ENCODE results near the gene CRYBG1. TPM values are rescaled to one million over a fixed set of nuclear protein-coding genes. Genes with fewer than 3 reads are reported as not detected.
A peak's percentile ranks its signal among the peaks of the same experiment; 100 is the strongest.

The CRYBG1 gene, protein sequence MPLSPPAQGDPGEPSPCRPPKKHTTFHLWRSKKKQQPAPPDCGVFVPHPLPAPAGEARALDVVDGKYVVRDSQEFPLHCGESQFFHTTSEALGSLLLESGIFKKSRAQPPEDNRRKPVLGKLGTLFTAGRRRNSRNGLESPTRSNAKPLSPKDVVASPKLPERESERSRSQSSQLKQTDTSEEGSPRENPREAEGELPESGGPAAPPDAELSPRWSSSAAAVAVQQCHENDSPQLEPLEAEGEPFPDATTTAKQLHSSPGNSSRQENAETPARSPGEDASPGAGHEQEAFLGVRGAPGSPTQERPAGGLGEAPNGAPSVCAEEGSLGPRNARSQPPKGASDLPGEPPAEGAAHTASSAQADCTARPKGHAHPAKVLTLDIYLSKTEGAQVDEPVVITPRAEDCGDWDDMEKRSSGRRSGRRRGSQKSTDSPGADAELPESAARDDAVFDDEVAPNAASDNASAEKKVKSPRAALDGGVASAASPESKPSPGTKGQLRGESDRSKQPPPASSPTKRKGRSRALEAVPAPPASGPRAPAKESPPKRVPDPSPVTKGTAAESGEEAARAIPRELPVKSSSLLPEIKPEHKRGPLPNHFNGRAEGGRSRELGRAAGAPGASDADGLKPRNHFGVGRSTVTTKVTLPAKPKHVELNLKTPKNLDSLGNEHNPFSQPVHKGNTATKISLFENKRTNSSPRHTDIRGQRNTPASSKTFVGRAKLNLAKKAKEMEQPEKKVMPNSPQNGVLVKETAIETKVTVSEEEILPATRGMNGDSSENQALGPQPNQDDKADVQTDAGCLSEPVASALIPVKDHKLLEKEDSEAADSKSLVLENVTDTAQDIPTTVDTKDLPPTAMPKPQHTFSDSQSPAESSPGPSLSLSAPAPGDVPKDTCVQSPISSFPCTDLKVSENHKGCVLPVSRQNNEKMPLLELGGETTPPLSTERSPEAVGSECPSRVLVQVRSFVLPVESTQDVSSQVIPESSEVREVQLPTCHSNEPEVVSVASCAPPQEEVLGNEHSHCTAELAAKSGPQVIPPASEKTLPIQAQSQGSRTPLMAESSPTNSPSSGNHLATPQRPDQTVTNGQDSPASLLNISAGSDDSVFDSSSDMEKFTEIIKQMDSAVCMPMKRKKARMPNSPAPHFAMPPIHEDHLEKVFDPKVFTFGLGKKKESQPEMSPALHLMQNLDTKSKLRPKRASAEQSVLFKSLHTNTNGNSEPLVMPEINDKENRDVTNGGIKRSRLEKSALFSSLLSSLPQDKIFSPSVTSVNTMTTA (N-terminal part only)
- polyA plus RNA-seq (ENCODE audit: low read depth in 6 of 6): 10 to 100 TPM in 4 of 6 donors, 1 to 10 TPM in 2; 9.7 to 19.0 (median 13.5) TPM

DNA sequence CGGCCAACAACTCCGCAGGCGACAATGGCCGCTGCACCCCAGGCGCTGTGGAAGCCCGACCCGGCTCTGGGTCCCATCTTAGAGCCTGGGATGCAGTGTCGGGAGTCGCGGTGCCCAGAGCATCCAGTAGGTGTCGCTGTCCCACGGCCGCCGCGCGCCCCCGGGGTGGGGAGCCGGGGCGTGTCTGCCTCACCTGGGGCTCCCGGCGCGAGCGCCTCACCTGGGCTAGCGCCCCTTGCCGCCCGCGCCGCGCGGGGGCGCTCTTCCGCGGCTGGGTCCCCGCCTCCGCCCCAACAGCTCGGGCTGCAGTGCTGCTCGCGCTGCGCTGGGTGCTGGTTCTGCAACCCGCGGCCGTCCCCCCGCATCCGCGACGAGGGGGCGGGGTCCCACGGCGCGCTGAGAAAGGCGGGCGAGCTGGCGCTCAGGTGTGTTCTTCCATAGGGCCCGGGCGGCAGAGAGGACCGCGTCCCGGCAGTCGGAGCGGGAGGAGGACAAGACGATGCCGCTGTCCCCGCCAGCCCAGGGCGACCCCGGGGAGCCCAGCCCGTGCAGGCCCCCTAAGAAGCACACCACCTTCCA, at the start of gene CRYBG1:
CRYBG1 (plus strand) TSS at position 308 of the 579 bp plus-strand sequence; CDS start at position 500, 192 bp downstream.
- Mint-ChIP-seq H3K9me3 (peaks cover 0 to 3% (median 0%) of the 10 kb centered on the region in 7 donors), H3K27me3 (peaks cover 43 to 53% (median 44%) of the 10 kb centered on the region in 3 donors), H3K4me3 (peak within 1 kb of the TSS; percentile 76 to 94 (median 90)), H3K4me1 (peaks cover 6 to 15% (median 13%) of the 10 kb centered on the region in 3 donors), H3K27ac (peak within 1 kb of the TSS in 4 of 6 donors; percentile 83 to 88 (median 88)), H3K36me3 (peaks cover 2 to 8% of the 10 kb centered on the region in 2 donors)
- peak; percentile 54 for DNase-seq
- peak; percentile 81 to 86 for ATAC-seq (ENCODE audit: low read depth in 2 of 2)

DNA sequence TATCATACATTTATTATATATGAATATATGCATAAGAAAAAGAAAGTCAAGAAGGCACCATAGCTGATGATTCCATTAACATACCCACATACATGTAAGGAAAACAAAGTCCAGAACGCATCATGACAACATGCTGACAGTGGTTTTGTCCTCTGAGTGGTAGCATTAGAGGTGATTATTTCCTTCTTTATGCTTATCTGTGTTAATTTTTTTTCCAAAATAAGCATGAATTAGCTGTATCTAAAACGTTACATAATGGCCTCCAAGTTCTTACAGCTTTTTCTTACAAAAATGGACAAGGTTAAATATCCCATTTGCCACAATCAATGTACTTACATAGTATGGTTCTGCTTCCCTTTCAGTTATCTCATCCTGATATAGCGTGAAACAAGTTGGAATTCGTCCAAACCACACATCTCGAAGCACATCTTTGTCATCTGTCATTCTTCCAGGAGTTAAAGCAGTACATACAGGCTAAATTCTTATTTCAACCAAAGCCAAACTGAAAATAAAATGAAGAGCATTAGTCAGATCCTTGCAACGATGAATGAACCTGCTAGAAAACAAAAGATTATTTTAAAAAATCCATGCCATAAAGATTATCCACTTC, 44.6 kb upstream of the CRYBG1 start:
- H3K27ac Mint-ChIP-seq: no peak overlapping the region
- H3K4me3 Mint-ChIP-seq: no peak overlapping the region

DNA sequence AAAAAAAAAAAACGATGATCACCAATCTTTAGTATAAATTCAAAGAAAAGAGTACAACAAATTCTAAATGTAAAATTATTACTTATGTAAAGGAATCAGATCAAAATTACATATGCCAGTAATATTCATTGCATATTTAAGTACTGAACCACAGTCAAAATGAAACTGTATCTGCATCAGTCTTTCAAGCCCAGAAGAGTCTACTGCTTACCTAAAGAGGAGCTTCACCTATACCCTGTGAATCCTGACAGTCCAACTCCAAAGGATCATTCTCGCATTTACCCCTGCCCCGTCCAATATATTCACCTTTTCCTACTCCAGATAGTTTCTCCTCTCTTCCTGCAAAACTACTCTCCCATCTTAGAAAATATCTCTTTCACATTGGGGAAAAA, 44.1 kb upstream of the CRYBG1 start:
- no peak for ATAC-seq (ENCODE audit: low read depth in 2 of 2)
- Mint-ChIP-seq H3K36me3 (peaks cover 3 to 21% of the 10 kb centered on the region in 2 donors), H3K4me3 (no peak overlapping the region), H3K9me3 (no peaks in the 10 kb centered on the region), H3K4me1 (peaks cover 38 to 53% (median 47%) of the 10 kb centered on the region in 3 donors), H3K27me3 (no peaks in the 10 kb centered on the region), H3K27ac (peak overlapping the region in 2 of 6 donors; percentile 1 to 74)
- DNase-seq: no peak

More for the DNA sequence above, 44.6 kb upstream of the CRYBG1 start:
- DNase-seq (no peak), ATAC-seq (ENCODE audit: low read depth in 2 of 2) (no peak)
- H3K36me3 Mint-ChIP-seq: peaks cover 8 to 25% of the 10 kb centered on the region in 2 donors
- no peaks in the 10 kb centered on the region for H3K9me3 Mint-ChIP-seq
- H3K4me1 Mint-ChIP-seq: peaks cover 42 to 55% (median 44%) of the 10 kb centered on the region in 3 donors
- no peaks in the 10 kb centered on the region for H3K27me3 Mint-ChIP-seq

DNA sequence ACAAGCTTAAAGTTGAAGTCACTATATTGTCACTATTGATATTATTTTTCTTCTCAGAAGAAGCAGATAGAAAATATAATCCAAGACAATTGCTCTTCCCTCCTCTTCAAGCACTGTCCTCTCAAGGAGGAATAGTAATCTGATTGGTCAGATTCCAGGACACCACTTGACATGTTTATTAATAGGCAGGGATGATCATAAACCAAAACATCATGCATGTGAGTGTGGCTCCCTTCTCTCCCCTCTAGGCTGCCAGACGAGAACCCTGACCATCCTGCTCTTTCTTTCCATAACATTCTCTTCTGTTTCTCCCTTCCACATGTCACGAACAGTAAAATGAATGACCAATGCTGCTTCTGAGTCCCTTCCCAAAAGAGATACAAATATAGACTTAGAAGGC, 42.5 kb upstream of the CRYBG1 start:
- Mint-ChIP-seq H3K4me3 (peak overlapping the region in 1 of 8 donors; percentile 10), H3K9me3 (no peaks in the 10 kb centered on the region), H3K4me1 (peaks cover 41 to 56% (median 55%) of the 10 kb centered on the region in 3 donors), H3K36me3 (peaks cover 0 to 10% of the 10 kb centered on the region in 2 donors), H3K27ac (no peak overlapping the region), H3K27me3 (no peaks in the 10 kb centered on the region)
- no peak for DNase-seq
- no peak for ATAC-seq (ENCODE audit: low read depth in 2 of 2)

DNA sequence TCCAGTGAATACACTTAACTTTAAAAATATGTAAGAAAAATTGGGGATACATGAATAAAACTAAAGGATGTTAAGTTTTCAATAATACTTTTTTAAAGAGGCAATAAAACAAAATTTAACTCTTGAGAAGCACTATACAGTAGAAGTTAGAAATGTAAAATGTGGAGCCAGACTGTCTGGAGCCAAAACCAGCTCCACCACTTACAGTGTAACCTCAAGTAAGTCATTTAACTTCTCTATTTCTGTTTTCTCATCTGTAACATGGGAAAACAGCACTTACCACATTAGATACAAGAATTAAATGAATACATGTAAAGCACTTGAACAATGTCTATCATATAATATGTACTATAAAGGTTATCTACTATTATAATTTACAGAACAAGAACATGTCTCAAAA, 41.7 kb upstream of the CRYBG1 start:
- Mint-ChIP-seq H3K36me3 (peaks cover 0 to 8% of the 10 kb centered on the region in 2 donors), H3K27ac (no peak overlapping the region), H3K9me3 (no peaks in the 10 kb centered on the region), H3K4me3 (no peak overlapping the region), H3K27me3 (no peaks in the 10 kb centered on the region), H3K4me1 (peaks cover 43 to 59% (median 58%) of the 10 kb centered on the region in 3 donors)
- no peak for ATAC-seq (ENCODE audit: low read depth in 2 of 2)
- DNase-seq: no peak

DNA sequence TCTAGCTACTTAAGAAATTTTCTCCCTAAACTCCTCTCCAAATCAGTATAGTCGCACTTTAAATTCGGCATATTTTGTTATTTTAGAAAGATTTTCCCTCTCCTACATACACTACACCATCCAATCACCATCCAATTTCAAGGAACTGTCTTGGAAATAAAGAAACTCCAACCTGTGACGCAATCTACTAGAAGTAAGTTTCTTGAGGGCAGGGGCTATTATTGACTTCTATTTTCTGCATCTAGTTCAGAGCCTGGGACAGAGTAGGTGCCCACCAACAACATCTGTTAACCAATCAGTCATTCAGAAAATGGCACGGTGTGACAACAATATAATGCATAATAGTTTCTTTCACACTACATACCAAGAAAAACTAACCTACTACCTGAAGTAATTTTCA, 38.6 kb upstream of the CRYBG1 start:
- Mint-ChIP-seq H3K36me3 (no peaks in the 10 kb centered on the region), H3K27ac (peak overlapping the region in 1 of 6 donors; percentile 2), H3K9me3 (no peaks in the 10 kb centered on the region), H3K4me3 (peak overlapping the region in 1 of 8 donors; percentile 4), H3K4me1 (peaks cover 49 to 71% (median 66%) of the 10 kb centered on the region in 3 donors), H3K27me3 (no peaks in the 10 kb centered on the region)
- DNase-seq: no peak
- no peak for ATAC-seq (ENCODE audit: low read depth in 2 of 2)

DNA sequence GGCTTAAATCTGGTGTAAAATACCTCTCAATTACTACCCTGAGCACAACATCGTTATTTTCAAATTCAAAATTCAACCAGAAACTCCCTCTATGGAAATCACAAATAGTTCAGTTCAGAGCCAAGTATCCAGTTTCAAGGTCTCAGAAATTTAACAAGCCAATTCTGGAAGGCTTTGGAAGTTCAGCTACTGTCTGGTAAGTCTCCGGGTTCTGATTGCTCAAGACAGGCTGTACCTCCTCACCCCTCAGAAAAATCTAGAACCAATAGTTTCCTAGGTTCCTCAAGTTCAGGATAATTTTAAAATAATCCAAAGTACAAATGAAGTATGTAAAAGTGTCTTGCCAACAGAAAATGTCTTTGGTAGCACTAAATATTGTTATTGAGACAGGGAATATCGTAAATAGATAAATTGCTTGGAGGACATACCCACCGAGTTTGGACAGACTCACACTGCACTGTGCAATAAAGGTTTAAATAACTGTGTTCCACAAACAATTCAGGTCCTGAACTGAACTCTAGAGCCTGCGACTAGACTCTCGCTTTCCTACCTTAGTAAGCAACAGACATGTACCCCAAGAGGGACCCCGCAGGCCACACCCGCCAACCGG, 35.7 kb upstream of the CRYBG1 start:
- H3K27me3 Mint-ChIP-seq: peaks cover 11 to 21% (median 12%) of the 10 kb centered on the region in 3 donors
- peak overlapping the region; percentile 96 to 99 (median 98) for H3K27ac Mint-ChIP-seq
- peak overlapping the region; percentile 97 to 99 (median 98) for H3K4me3 Mint-ChIP-seq
- DNase-seq (no peak), ATAC-seq (ENCODE audit: low read depth in 2 of 2) (no peak)
- H3K9me3 Mint-ChIP-seq: no peaks in the 10 kb centered on the region
- H3K36me3 Mint-ChIP-seq: no peaks in the 10 kb centered on the region
- peaks cover 39 to 58% (median 54%) of the 10 kb centered on the region in 3 donors for H3K4me1 Mint-ChIP-seq

DNA sequence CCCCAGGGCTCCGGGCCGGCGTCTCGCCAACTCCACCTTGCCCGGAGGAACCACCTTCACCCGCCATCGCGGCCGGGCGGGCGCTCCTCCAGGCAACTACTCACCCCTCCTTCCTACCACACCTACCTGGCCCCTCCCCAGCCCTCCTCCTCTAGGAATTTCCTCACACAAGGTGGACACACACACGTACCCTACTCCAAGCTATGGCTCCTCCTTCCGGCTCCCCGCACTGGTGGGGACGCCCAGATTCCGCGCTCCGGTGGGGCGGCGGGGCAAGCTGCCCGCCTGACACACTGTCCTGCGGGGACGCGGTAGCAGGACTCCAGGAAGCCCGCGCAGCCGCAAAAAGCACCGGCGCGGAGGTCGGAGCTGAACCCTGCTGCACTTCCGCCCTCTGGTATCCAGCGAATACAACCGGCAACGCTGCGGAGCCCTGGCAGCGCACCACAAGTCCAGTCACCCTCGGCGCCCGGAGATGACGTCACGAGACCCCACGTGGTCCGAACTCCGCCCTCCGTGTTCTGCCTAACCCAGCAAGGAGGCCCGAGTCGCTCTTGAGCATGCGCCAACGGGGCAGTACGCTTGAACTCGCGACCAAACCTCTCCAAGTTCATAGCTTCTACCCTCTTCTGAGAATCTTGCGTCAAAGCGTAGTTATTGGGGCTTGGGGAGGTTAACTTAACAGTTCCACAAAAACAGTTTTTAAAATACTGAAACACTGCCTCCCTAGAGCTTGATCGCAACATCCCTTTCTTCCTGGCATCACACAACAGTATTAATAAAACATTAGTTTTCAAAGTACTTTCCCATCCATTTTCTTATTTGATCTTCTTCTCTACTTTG, 35.0 kb upstream of the CRYBG1 start, which contains the start of gene ATG5:
ATG5 (minus strand) TSS at position 425 of the 843 bp plus-strand sequence. CDS start 9,552 bp downstream, outside the sequence.
- H3K9me3 Mint-ChIP-seq: no peaks in the 10 kb centered on the region

DNA sequence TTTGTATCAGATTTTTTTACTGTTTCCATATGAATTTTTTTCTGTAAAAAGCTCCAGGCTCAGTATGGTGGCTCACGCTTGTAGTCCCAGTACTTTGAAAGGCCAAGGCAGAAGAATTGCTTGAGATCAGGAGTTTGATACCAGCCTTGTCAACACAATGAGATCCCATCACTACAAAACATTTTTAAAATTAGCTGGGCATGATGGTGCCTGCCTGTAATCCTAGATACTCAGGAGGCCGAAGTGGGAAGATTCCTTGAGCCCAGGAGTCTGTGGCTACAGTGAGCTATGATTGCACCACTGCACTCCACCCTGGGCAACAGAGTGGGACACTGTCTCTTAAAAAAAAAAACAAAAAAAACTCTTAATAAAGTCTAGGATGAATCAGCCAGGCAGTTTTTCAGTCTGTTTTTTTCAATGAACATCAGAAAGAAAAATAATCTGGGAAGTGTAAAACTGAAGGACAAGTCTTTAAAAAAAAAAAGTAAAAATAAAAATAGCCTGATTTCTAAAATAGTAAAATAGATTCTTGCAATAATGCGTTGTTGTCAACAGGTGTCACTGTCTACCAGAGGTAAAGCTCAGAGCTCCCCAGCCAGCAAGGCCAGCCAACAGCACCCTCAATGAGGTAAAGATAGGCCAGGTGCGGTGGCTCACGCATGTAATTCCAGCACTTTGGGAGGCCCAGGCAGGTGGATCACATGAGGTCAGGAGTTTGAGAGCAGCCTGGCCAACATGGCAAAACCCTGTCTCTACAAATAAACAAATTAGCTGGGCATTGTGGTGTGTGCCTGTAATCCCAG, 25.7 kb upstream of the CRYBG1 start:
- H3K4me3 Mint-ChIP-seq: no peak overlapping the region
- H3K27me3 Mint-ChIP-seq: peaks cover 26 to 36% (median 33%) of the 10 kb centered on the region in 3 donors
- ATAC-seq (ENCODE audit: low read depth in 2 of 2): peak; percentile 78 to 83

More for the DNA sequence above, 35.0 kb upstream of the CRYBG1 start, which contains the start of gene ATG5:
- Mint-ChIP-seq H3K36me3 (no peaks in the 10 kb centered on the region), H3K4me3 (peak within 1 kb of the TSS; percentile 97 to 99 (median 98)), H3K27me3 (peaks cover 16 to 28% (median 18%) of the 10 kb centered on the region in 3 donors), H3K4me1 (peaks cover 34 to 53% (median 51%) of the 10 kb centered on the region in 3 donors), H3K27ac (peak within 1 kb of the TSS; percentile 96 to 99 (median 98))
- DNase-seq: peak; percentile 99
- peak; percentile 92 to 93 for ATAC-seq (ENCODE audit: low read depth in 2 of 2)

DNA sequence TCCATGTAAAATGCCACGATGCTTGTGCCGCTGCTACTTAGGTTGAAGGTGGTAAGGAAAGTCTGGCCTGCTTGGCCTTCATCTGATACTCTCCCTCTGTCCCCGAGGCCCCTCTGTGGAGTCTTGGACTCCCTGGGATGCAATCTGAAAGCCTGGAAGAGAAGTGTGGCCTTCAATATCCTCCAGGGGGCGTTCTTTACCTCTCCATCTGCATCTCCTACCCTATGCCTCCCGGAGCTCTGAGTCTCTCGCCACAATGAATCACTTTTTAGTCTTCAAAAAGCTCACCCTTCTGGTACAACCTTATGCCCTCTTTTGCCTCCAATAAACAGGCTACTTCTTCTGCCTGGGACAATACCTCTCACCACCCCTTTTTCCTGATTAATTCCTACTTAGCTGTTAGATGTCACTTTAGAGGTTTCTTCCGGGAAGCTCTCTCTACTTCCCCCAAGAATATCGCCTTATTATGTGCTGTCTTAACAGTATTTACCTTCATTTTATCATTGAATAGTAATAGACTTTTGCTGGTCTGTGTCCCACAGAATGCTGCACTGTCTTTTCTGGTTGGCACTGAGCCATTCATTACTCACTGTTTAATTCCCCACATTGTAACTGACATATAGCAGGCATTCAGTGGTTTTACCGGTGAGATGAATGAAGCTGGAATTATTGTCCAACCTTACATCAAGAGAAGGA, 21.0 kb upstream of the CRYBG1 start:
- H3K4me1 Mint-ChIP-seq: peaks cover 6 to 8% (median 7%) of the 10 kb centered on the region in 3 donors
- peaks cover 14 to 21% (median 21%) of the 10 kb centered on the region in 3 donors for H3K27me3 Mint-ChIP-seq
- DNase-seq: peak; percentile 49

More for the DNA sequence above, 25.7 kb upstream of the CRYBG1 start:
- peak; percentile 57 for DNase-seq
- Mint-ChIP-seq H3K27ac (peak overlapping the region in 1 of 6 donors; percentile 56), H3K9me3 (no peaks in the 10 kb centered on the region), H3K4me1 (peaks cover 6 to 8% (median 7%) of the 10 kb centered on the region in 3 donors), H3K36me3 (no peaks in the 10 kb centered on the region)

More for the DNA sequence above, 21.0 kb upstream of the CRYBG1 start:
- H3K36me3 Mint-ChIP-seq: no peaks in the 10 kb centered on the region
- H3K27ac Mint-ChIP-seq: peak overlapping the region in 2 of 6 donors; percentile 6 to 40
- peak overlapping the region in 5 of 8 donors; percentile 32 to 84 (median 70) for H3K4me3 Mint-ChIP-seq
- ATAC-seq (ENCODE audit: low read depth in 2 of 2): peak; percentile 78 to 79
- H3K9me3 Mint-ChIP-seq: no peaks in the 10 kb centered on the region

Data from naive B cell (primary cell).